Measurements from ENCODE around the gene CYP19A1.

CYP19A1 gene

GRCh38 chr15:51161491-51162220 lies 176.7 kb downstream of the CYP19A1 start:
- no peak for DNase-seq (ENCODE audit: insufficient read length, low spot score)
- no peak for TF ChIP-seq POLR2A (IDR thresholded peaks at IDR 0.05; ENCODE audit: low read depth, low read length)
- FAIRE-seq: no peak

GRCh38 chr15:51160484-51160883 lies 177.9 kb downstream of the CYP19A1 start:
- DNase-seq (ENCODE audit: insufficient read length, low spot score) (no peak), FAIRE-seq (no peak)
- TF ChIP-seq POLR2A (IDR thresholded peaks at IDR 0.05; ENCODE audit: low read depth, low read length): no peak

Data from H54 (cell line).